SW 1271 (cell line): Measurements from ENCODE around the gene SRGN.

ENCODE experiments used
- DNase-seq, 2 experiments: peaks; one replicate each; lab custom pipeline; 2025; lab: John Stamatoyannopoulos, UW

The SRGN gene

GRCh38 chr10:69061305-69062161 is 26.4 kb upstream of the SRGN start:
- peak; percentile 87 to 96 for DNase-seq

GRCh38 chr10:69062901-69063300 is 25.0 kb upstream of the SRGN start:
- no peak for DNase-seq

- no peak for DNase-seq
Observed at GRCh38 chr10:69064762-69065328, 23.1 kb upstream of the SRGN start.

- no peak for DNase-seq
Observed at GRCh38 chr10:69065406-69066361, 22.2 kb upstream of the SRGN start.

- no peak for DNase-seq
Observed at GRCh38 chr10:69067189-69067588, 20.7 kb upstream of the SRGN start.

GRCh38 chr10:69068549-69068948 is 19.4 kb upstream of the SRGN start:
- DNase-seq: no peak

GRCh38 chr10:69069090-69070042 is 18.5 kb upstream of the SRGN start:
- DNase-seq: no peak

GRCh38 chr10:69070951-69071350 is 17.0 kb upstream of the SRGN start:
- DNase-seq: no peak

- DNase-seq: no peak
Observed at GRCh38 chr10:69071610-69072009, 16.3 kb upstream of the SRGN start.

GRCh38 chr10:69073026-69073425 is 14.9 kb upstream of the SRGN start:
- no peak for DNase-seq

GRCh38 chr10:69073736-69074364 is 14.1 kb upstream of the SRGN start:
- DNase-seq: no peak

- no peak for DNase-seq
Observed at GRCh38 chr10:69074532-69074931, 13.4 kb upstream of the SRGN start.

- DNase-seq: no peak
Observed at GRCh38 chr10:69075431-69075830, 12.5 kb upstream of the SRGN start.

GRCh38 chr10:69078311-69078710 is 9.6 kb upstream of the SRGN start:
- DNase-seq: no peak

- DNase-seq: no peak
Observed at GRCh38 chr10:69080226-69080625, 7.7 kb upstream of the SRGN start.

GRCh38 chr10:69086001-69086509 is 1.8 kb upstream of the SRGN start:
- no peak for DNase-seq

- no peak for DNase-seq
Observed at GRCh38 chr10:69088471-69088769, 517 bp downstream of the SRGN start.

GRCh38 chr10:69088801-69089501 is 1.0 kb downstream of the SRGN start:
- DNase-seq: peak in 1 of 2 experiments; percentile 35

- DNase-seq: no peak
Observed at GRCh38 chr10:69089638-69090599, 2.0 kb downstream of the SRGN start.
